ENCODE results near the gene OR6A2.

- TF ChIP-seq POLR2A (IDR thresholded peaks at IDR 0.05) (no peak), CTCF (IDR thresholded peaks at IDR 0.05) (no peak)
These were observed 52.9 kb downstream of the OR6A2 start for GRCh38 chr11:6746626-6747025.
